Cortex of kidney (tissue), 1 donor: ENCODE measurements around the gene AZIN2.
"Not testable (repeated sequence)": the region's sequence is repeated elsewhere in the genome, so short reads cannot be mapped to it uniquely, and the experiment has no call there.

ENCODE experiments used
- DNase-seq: peaks from one replicate; lab custom pipeline; 2025; lab: John Stamatoyannopoulos, UW

AZIN2 gene

DNA sequence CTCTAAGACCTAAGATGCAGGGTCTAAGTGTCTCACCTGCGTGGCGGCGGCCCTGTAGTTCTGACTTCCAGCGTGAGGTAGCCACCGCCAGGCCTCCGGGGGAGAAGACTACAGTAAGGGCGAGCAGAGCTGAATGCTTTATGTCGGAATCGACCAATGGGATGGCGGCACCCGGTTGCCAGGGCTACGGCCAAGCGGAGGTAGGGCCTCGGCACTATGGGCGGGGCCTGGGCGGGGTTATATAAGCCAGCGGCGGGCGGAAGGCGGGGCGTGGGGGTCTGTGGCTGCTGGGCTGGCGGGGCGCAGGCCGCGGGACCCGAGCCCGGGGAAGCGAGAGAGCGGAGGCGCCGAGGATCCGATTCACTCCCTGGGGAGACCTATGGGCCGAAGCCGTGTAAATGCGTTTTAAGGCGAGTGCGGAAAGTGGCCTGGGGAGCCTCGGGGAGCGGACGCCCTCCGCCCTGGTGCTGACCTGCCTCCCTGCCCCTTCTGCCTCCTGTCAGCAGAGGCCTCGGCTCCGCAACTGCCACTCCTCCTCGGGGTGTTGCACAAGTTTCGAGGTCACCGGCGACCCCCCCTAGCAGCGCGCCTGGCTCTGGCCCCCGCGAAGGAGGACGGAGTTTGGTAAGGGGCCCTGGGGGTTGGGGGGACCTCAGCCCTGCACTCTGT, at the start of gene AZIN2:
TSS of gene AZIN2 (plus strand) at position 269 of the 669 bp plus-strand sequence. CDS start 1,097 bp downstream, outside the sequence.
- peak; percentile 61 for DNase-seq

DNA sequence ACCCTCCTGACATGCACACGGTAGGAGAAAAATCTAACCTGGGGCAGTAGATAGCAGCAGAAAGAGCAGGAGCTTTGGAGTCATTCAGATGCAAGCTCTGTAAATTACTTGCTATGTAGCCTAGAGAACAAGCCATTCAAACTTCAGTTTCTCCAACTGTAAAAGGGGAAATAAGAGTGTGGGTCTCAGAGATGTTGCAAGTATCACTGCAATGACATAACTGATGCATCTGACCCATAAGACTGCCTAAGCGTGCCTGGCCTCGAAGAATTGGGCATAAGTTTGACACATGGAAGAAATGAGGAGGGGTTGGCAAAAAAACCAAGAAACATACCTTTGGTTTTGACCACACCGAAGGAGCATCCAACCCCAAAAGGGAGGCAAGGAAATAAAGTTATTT, 49.4 kb upstream of the AZIN2 start:
- no peak for DNase-seq

DNA sequence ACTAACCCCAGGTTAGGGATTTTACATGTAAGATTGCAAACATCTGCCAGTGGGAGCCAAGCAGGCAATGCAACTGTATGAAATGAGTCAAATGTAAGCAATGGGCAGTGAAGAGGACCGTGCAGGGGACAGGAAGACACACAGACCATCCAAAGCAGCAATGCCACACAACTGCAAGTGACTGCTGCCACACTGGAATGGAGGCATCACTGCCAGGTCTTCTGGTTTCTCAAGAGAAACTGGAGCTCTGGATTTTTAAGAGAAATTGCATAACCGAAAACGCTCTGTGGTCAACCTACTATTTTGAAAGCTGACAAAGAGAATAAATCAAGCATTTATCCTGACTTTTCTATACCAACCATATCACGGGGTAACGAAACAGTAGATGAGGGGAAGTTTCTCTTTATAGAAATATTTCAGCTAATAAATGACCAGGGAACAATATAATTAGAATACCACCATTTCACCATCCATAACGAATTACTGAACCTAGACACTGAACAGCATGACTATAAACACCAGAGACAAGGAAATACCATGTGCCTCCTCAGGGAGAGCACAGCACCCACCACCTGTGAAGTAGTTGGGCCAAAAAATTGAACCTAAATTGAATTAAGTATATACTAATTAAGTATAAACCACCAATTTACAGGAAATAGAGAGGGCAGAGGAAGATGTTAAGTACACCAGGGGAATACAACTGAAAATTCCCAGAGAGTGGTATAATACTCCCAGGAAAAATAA, 48.7 kb upstream of the AZIN2 start:
- DNase-seq, result no peak

DNA sequence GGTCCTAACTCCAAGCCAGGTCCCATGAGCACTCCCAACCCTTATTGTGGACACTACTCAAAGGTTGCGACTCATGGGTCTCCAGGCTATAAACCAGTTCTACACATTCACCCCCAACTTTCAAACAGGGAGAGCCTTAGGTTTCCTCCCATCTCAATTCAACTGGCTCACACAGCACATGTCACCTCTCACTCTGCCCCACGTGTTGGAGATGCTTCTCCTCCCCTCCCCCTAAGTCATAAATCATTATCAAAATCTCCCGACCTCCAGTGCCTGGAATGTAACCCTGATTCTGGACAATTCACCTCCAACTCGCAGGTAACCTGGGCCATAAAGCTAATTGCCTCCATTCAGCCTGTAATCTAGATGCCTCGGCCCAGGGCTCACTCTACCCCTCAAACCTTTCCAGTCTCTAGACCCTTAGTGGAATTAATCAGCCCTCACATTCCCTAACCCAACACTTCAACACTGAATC, 44.9 kb upstream of the AZIN2 start:
- no peak for DNase-seq

DNA sequence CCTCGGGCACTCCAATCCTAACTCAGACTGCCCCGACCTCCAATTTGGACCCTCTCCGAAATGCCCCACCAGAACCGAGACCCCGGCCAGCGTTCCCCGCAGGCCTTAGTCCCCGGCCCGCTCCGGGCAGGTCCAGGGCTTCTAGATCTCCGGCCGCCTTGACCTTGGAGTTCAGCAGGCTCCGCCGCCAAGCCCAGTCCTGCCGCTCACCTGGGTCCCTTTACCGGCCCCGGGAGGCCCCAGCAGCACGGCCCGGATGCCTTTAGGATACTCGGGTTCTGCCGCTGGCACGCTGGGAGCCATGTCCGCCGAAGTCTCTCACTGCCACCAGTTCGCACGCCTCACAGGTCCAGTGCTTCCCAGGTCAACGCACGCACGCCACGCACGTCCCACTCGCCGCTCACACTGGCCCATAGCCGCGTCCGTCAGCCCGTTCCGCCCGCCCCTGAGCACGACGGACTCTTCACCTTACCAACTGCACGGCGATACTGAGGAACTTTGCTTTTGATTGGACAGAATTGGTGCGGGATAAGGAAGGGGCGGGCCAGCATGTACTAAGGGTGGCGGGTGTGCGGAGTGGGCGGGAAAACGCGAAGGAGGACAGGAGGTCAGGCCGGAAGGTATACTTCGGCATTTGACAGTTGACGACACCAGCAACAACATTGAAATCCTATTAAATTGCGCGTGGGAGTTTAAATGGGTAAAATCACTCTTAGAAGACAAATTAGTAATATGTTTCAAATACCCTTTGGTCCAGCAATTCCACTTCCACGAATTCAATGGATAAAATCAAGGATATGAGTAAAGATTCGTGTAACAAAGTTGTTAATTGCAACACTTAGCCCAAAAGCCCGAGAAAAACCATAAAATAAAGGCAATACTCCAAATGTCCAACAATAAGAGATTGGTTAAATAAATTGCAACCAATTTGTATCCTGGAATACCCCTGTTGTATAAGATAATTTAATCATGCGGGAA, 44.1 kb upstream of the AZIN2 start, which contains the start of gene AK2:
TSS of gene AK2 (minus strand) at position 358 of the 978 bp plus-strand sequence. CDS start at position 303, 55 bp downstream.
- peak; percentile 83 for DNase-seq

DNA sequence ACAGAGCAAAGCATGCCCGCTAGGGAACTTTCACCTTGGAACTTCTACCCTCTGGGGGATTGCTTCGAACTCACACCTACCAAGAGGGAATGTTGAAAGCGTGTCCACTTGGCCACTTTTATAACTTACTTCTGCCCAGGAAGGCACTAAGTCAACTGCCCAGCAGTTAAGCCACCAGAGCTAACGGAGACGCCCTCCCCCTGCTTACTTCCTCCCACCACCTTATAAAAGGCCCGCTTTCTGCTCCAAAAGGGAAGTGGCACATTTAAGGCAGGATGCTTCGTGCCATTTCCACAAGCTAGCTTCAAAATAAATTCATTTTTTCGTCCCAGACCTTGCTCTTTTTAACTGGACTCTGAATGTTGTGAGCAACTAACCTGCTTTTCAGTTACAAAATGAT, 41.1 kb upstream of the AZIN2 start:
- no peak for DNase-seq

DNA sequence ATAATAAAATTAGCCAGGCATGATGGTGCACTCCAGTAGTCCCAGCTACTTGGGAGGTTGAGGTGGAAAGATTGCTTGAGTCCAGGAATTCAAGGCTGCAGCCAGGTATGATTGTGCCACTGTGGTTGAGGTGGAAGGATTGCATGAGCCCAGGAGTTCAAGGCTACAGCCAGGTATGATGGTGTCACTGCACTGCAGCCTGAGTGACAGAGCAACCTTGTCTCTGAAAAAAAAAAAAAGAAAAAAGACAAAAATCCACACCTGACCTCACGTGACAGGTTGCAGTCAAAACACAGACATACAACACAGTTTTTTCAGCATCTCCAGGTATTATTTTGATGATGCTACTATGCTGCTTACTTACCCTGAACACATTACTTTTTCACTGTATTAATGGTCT, 39.9 kb upstream of the AZIN2 start:
- no peak for DNase-seq

DNA sequence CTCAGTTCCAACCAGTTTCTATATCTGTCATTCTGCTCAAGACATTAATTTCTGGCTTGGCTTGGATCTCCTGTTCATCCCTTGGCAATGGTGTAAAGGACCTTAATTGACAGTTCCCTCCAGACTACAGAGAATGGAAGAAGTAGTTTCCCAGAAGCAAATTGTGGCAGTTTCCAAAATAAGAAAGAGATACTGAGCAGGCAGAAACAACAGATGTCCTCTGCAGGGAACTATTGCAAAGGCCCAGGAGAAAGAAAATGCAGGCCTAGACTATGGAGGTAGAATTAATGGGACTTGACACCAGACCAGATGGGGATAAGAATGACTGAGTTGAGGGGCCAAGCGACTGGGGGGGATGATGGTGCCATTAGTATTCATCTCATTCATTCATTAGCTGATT, 38.1 kb upstream of the AZIN2 start:
- DNase-seq, result no peak

DNA sequence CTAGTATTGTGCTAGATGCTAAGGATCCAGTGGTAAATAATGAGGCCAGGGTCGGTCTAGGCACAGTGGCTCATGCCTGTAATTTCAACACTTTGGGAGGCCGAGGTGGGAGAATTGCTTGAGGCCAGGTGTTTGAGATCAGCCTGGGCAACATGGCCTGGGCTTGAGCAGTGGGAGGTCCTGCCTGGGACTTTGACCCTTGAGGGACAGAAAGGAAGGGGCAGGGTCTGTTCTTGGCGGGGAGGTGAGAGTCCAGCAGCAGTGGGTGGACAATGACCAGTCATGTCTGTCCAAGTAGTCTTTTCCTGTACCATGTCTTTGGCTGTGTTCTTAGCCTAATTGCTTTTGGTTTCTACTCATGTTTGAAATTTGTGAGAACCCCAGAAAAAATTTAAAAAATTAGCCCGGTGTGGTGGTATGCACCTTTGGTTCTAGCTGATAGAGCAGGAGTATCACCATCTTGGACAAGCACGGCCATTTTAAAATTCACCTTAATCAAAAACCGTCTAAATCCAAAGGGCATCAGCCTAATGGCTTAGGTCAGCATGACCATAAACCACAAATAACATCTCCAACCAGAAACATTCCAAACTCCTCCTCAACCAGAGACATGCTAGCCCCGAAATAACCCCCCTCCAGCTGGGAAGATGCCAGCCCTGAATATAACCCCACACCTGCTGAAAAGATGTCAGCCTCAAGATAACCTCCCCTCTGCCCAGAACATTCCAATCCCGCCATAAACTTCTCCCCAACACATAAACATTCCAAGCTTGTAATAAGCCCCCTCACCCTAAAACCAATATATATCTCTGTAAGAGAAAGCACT, 37.5 kb upstream of the AZIN2 start:
- DNase-seq, result no peak

DNA sequence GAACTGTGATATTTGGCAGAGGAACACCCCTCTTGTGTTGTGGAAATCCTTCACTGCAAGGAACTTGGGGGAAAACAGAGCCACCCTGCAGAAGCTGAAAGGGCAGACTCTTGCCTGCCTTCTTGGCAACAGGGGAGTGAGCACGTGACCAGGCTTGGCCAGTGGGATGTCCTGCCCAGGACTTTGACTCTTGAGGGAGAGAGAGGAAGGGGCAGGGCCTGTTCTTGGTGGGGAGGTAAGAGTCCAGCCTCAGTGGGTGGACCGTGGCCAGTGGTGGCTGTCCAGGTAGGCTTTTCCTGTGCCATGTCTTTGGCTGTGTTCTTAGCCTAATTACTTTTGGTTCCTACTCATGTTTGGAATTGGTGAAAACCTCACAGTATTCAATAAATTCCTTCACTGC, 35.7 kb upstream of the AZIN2 start:
- no peak for DNase-seq

DNA sequence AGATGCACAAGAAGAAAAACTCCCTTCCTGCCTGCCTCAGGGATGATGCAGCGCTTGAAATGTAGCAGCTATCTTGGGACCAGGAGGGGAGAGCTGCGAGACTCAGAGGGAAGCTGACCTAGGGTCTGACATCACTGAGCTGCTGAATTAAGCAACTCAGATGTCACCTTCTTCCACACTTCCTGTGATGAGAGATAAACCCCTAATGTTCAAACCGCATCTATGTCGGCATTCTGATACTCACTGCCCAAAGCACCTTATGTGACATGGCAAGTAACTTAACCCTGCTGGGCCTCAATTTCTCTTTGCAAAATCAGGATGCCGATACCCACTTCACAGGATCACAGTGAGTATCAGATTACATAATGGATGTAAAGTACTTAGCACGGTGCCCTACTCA, 35.1 kb upstream of the AZIN2 start:
- no peak for DNase-seq

DNA sequence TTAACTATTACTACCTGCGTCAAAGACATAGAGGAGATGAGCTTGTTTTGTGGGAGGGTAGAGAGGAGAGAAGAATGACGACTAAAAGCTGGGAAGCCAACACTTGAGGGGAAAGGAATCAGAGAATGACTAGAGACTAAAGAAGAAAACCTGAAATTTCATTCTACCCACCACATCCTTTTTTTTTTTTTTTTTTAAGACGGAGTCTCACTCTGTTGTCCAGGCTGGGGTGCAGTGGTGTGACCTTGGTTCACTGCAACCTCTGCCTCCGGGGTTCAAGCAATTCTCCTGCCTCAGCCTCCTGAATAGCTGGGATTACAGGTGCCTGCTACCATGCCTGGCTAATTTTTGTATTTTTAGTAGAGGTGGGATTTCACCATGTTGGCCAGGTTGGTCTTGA, 34.7 kb upstream of the AZIN2 start:
- DNase-seq, result not testable (repeated sequence)

DNA sequence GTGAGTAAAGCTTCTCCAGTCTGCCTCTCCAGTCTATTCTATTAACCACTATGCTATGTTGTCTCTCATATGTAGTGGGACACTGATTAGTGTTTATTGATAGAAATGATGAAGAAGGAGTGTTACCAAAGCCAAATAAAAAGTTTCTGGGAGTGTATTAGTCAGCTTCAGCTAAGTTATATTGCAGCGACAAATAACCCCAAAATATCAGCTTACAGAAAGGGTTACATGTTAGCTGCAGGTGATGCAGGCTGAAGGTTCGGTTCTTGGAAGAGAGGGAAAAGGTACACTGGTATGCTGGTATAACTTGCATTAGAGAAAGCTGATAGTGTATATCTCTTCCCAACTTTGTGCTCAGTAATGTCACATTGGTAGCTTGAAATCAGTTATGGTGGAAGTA, 33.7 kb upstream of the AZIN2 start:
- DNase-seq, result no peak

DNA sequence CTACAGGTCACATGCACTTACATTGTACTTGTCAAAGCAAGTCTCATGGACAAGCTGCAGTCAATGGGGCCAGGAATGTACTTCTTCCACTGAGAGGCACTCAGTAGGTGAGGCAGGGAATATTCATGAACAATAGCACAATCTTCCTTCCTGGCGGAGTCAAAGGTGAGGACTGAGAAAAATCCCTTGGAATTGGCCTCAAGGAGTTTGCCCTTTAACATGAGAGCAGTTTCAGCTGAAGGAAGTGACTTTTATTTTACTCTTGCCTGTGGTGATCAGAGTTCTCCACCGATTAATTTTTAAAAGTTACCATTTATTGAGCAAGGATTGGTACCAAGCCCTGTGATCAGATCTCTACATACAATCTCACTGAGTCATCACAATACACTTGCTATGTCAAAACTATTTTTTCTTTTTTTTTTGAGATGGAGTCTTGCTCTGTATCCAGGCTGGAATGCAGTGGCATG, 33.1 kb upstream of the AZIN2 start:
- no peak for DNase-seq

DNA sequence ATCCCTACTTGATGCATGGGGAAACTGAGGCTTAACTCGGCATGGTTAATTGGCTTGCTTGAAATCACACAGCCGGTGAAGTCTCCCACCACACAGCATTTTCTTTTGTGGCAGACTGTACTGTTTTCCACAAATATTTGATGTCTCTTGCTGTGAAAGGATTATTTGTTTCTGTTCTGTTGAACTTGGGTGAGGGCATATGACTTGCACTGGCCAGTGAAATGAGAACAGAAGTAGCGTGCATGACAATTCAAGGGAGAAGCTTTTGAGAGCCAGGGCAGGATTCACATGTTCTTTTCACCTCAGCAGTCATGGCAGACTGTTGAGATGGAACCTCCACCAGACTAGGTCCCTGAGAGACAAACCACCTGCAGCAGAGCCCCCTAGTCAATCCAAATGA, 32.5 kb upstream of the AZIN2 start:
- DNase-seq, result no peak

DNA sequence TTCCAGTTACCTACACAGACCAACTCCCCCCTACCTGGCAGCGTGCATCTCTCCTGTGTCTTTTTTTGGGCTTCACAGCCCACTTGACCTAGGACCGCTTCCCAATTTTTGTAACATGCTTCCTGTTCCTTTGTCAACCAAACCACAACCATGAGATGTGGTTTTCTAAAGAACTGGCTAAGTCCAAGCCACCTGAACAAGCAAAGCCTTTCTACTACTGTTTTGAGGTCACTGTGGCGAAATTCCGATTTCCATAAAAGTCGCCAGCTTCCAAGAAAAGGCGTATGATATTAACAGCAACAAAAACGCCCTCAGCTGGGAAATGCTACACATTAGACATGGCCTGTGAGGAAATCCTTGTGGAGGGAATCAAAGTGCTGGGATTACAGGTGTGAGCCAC, 31.6 kb upstream of the AZIN2 start:
- no peak for DNase-seq

DNA sequence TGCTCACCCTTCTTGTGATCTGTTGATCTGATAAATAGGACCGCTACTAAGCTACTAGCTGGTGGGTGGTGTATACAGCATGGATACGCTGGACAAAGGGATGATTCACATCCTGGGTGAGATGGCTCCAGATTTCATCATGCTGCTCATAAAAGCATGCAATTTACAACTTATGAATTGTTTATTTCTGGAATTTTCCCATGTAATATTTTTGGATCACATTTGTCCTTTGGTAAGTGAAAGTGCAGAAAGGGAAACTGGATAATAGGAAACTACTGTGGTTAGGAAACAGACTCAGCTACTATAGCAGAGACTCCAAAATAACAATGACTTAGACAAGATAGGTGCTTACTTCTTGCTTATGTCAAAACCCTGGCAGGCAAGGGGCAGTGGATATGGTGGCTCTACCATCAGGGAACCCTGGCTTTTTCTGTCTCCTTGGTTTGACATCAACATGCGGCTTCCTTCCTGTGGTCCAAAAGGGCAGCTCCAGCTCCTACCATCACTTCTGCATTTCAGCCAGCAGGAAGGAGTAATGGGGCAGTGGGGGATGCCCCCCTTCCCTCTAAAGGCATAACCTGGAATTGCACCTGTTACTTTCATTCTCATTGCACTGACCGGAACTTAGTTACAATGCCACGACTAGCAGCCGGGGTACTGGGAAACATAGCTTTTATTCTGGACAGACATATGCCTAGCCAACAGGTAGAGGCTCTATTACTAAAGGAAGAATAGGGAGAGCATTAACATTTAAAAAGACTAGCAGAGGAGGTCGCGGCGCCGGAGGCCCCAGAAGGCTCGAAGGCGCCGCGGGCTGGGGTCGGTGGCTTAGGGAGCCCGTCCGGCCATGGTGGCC, 30.5 kb upstream of the AZIN2 start:
- no peak for DNase-seq

DNA sequence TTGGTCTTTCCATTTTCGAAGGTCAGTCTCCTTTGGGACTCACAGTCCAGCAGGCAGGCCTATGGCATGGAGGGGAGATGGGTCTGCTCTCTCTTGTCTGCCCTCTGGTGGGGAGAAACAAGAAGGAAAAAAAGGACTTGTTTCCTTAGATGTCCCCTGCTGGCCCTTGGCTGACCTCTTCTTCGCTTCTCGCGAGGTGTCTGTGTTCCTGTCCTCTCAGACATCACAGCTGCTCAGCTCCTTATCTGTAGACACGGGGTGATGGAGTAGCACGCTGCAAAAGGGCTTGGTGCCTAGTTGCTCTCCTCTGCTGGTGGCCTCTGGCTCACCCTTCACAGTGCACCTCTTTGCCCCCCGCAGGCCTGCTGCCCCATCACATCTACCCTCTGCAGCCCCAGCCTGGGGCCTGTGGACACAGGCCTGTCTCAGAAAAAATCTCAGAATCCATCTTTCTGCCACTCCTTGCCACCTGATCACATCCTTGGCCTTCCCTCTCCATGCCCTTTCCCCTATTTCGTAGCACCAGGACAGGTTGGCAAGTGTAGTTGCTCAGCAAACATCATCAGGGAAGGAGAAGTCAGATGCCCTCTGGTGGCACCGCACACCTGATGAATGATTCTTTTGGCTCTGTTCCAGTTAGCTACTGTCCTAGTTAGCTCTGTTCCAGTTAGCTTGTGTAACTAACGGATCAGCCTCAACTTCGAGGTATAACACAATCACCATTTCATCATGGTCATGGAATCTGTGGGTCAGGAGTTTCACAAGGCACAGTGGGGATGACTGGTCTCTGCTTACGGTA, 25.5 kb upstream of the AZIN2 start:
- DNase-seq, result no peak

DNA sequence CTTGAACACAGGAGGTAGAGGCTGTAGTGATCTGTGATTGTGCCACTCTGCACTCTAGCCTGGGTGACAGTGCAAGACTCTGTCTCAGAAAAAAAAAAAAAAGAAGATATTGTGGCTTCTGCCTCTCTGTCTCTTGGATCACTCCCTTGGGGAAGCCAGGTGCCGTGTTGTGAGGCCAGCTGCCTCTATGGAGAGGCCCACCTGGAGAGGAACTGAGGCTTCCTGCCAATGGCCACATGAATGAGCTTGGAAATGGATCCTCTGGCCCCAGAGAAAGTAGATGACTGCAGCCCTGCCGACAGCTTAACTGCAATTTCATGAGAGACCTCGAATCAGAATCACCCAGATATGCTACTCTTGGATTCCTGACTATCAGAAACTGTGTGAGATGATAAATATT, 24.5 kb upstream of the AZIN2 start:
- no peak for DNase-seq
